Measurements from ENCODE around the gene ATRNL1.

- no peak for TF ChIP-seq CTCF (IDR thresholded peaks at IDR 0.05; ENCODE audit: borderline replicate concordance, extremely low read depth, low read length, poor library complexity, severe bottlenecking)
- TF ChIP-seq EZH2 (IDR thresholded peaks at IDR 0.05; ENCODE audit: borderline replicate concordance, low read depth, low read length, severe bottlenecking), result no peak
Measured at GRCh38 chr10:115953968-115954367, 860.8 kb downstream of the ATRNL1 start.
